Panc1 (cell line): ENCODE results near the gene MORF4L2. TPM values are rescaled to one million over a fixed set of nuclear protein-coding genes. Genes with fewer than 3 reads are reported as not detected.

ENCODE experiments used
- ATAC-seq: fragments of 200-7000 bp; cut with Tn5 transposase; 2 replicates; pipeline ENCODE4 v1.9.1; 2020; ENCODE audit warnings: mild to moderate bottlenecking, moderate library complexity
- BruUV-seq: library from RNA; stranded (reverse); fragments of 400-500 nt; replicated peaks from 2 replicates; lab custom pipeline; 2021; lab: Mats Ljungman, UMichigan
- CTCF ChIA-PET: fragments of 300-600 bp; sonication (Branson Sonifier 250); formaldehyde crosslinking; loops from one replicate; lab custom pipeline; 2022; ENCODE audit warnings: antibody characterized with exemption; lab: Charles Lee
- POLR2A ChIA-PET: fragments of 300-600 bp; sonication (Branson Sonifier 250); formaldehyde crosslinking; loops from one replicate; lab custom pipeline; 2022; ENCODE audit warnings: antibody characterized with exemption; lab: Charles Lee
- DNase-seq: peaks from one replicate; pipeline ENCODE4 v3.0.0-alpha.2; 2010; ENCODE audit warnings: low read depth, low spot score
- H3K27ac ChIP-seq: 2 replicates; pipeline ENCODE4 v1.5.1; 2011; ENCODE audit warnings: mild to moderate bottlenecking, low read length, inconsistent platforms
- H3K27me3 ChIP-seq: fragments of 200-500 bp; sonication (Bioruptor generic); 2 replicates; pipeline ENCODE4 v1.6.0; 2014; ENCODE audit warnings: low read length, inconsistent platforms; ENCODE audit not compliant: control insufficient read depth, insufficient read depth
- H3K36me3 ChIP-seq: fragments of 200-500 bp; sonication (Bioruptor generic); 2 replicates; pipeline ENCODE4 v1.5.1; 2014; ENCODE audit warnings: inconsistent platforms, mild to moderate bottlenecking, low read length, moderate library complexity; ENCODE audit not compliant: control insufficient read depth, insufficient read depth
- H3K4me1 ChIP-seq: 2 replicates; pipeline ENCODE4 v1.5.1; 2011; ENCODE audit warnings: inconsistent platforms, mild to moderate bottlenecking, low read length, moderate library complexity; ENCODE audit not compliant: control insufficient read depth, insufficient read depth
- H3K4me3 ChIP-seq, 2 experiments: 2 replicates each; pipeline ENCODE4 v1.5.1; 2011 to 2012; ENCODE audit warnings: low read depth in 2 of 2, low read length in 2 of 2, mild to moderate bottlenecking in 2 of 2, inconsistent platforms in 1 of 2, moderate library complexity in 1 of 2
- H3K9me3 ChIP-seq: fragments of 200-500 bp; sonication (Bioruptor generic); 2 replicates; pipeline ENCODE4 v1.5.1; 2014; ENCODE audit warnings: low read depth, mild to moderate bottlenecking, inconsistent platforms, low read length, moderate library complexity; ENCODE audit not compliant: control insufficient read depth, insufficient read depth
- CTCF ChIP-seq: fragments of 450-650 bp; IDR thresholded peaks from 2 replicates; pipeline ENCODE4 v1.5.1; 2017; ENCODE audit warnings: mild to moderate bottlenecking
- POLR2AphosphoS5 ChIP-seq: IDR thresholded peaks from 2 replicates; pipeline ENCODE4 v1.6.1; 2012; ENCODE audit warnings: mild to moderate bottlenecking, low read depth, low read length, moderate library complexity
- REST ChIP-seq, 2 experiments: IDR thresholded peaks; 2 replicates each; pipeline ENCODE4 v1.6.1; 2011 to 2012; ENCODE audit warnings: low read depth in 2 of 2, control low read depth in 1 of 2, low read length in 1 of 2, mild to moderate bottlenecking in 1 of 2, moderate library complexity in 1 of 2; ENCODE audit not compliant: insufficient read depth in 1 of 2
- SIN3A ChIP-seq: IDR thresholded peaks from 2 replicates; pipeline ENCODE4 v1.6.1; 2012; ENCODE audit warnings: low read depth, mild to moderate bottlenecking, low read length, moderate library complexity, borderline replicate concordance; ENCODE audit not compliant: insufficient read depth
- TCF7L2 ChIP-seq: IDR thresholded peaks from 2 replicates; pipeline ENCODE4 v1.6.1; 2011; ENCODE audit warnings: mild to moderate bottlenecking, low read depth, low read length, inconsistent platforms
- in situ Hi-C: cut with HindIII; loops from 2 replicates; pipeline ENCODE4 v1.10.0; 2016; ENCODE audit warnings: low sequenced_read_pairs, low pct_unique_long_range_greater_than_20kb
- intact Hi-C: fragments of 100-400 bp; cut with micrococcal nuclease; formaldehyde crosslinking; loops from one replicate; pipeline ENCODE4 v1.10.0; 2022; ENCODE audit not compliant: unreplicated experiment
- total RNA-seq: library from RNA; stranded (reverse); gene quantifications from one replicate; pipeline ENCODE4 v1.2.1, GENCODE V29; 2021; ENCODE audit not compliant: unreplicated experiment

Gene MORF4L2
- total RNA-seq, 1 experiment from 2014 or later: 500 TPM

GRCh38 chrX:103651151-103651773, 35.2 kb downstream of the MORF4L2 start:
- no peak overlapping the region for H3K27ac ChIP-seq
- ChIA-PET POLR2A (no interaction called here), CTCF (no interaction called here)
- H3K4me3 ChIP-seq: no peak overlapping the region
- no peaks in the 10 kb centered on the region for H3K36me3 ChIP-seq
- no TSS peak for BruUV-seq
- ATAC-seq (no peak), DNase-seq (no peak)
- intact Hi-C loops (no loop called here), in situ Hi-C loops (no loop called here)
- H3K4me1 ChIP-seq: peaks cover 3% of the 10 kb centered on the region
- no peaks in the 10 kb centered on the region; the same call in 1 of the 2 replicates for H3K9me3 ChIP-seq
- TF ChIP-seq REST (IDR thresholded peaks at IDR 0.05; ENCODE audit: insufficient read depth in 1 of 2, low read depth in 2 of 2, low read length in 1 of 2): no peak
- TF ChIP-seq SIN3A: no peak
- no peak for TF ChIP-seq TCF7L2
- no peak for TF ChIP-seq POLR2AphosphoS5
- no peak for TF ChIP-seq CTCF
- H3K27me3 ChIP-seq: no peaks in the 10 kb centered on the region

GRCh38 chrX:103647630-103648029, 38.9 kb downstream of the MORF4L2 start:
- no peak overlapping the region for H3K27ac ChIP-seq
- ATAC-seq (no peak), DNase-seq (no peak)
- no peak overlapping the region for H3K4me3 ChIP-seq
- POLR2A ChIA-PET: no interaction called here
- intact Hi-C loops (no loop called here), in situ Hi-C loops (no loop called here)
- TF ChIP-seq CTCF: no peak
- no peak for TF ChIP-seq REST (IDR thresholded peaks at IDR 0.05; ENCODE audit: insufficient read depth in 1 of 2, low read depth in 2 of 2, low read length in 1 of 2)
- no peak for TF ChIP-seq TCF7L2
- no peak for TF ChIP-seq SIN3A
- no peak for TF ChIP-seq POLR2AphosphoS5
- no peaks in the 10 kb centered on the region for H3K9me3 ChIP-seq
- no peaks in the 10 kb centered on the region for H3K27me3 ChIP-seq
- BruUV-seq: no TSS peak
- CTCF ChIA-PET: no interaction called here
- no peaks in the 10 kb centered on the region for H3K36me3 ChIP-seq
- no peaks in the 10 kb centered on the region for H3K4me1 ChIP-seq
